ENCODE measurements around the gene CELA1. TPM values are rescaled to one million over a fixed set of nuclear protein-coding genes. Genes with fewer than 3 reads are reported as not detected.
A peak's percentile ranks its signal among the peaks of the same experiment; 100 is the strongest.

Gene CELA1
- total RNA-seq, 1 experiment from 2014 or later = not detected

- ChIA-PET CTCF (no interaction called here), POLR2A (ENCODE audit: low non-redundant PET) (no interaction called here)
- Histone ChIP-seq H3K4me1 (ENCODE audit: insufficient read depth, low read length, poor library complexity, severe bottlenecking) (no peaks in the 10 kb centered on the region), H3K27me3 (replicated peaks; ENCODE audit: insufficient read depth, low read depth, low read length, poor library complexity) (peaks cover 10% of the 10 kb centered on the region), H3K27ac (ENCODE audit: low read depth, low read length, poor library complexity, severe bottlenecking) (no peak overlapping the region), H3K4me3 (ENCODE audit: low read depth, low read length, poor library complexity, severe bottlenecking) (no peak overlapping the region), H3K36me3 (ENCODE audit: insufficient read depth, low read length, poor library complexity, severe bottlenecking) (no peaks in the 10 kb centered on the region), H3K9me3 (ENCODE audit: low read depth, low read length, poor library complexity, severe bottlenecking) (no peaks in the 10 kb centered on the region)
- BruUV-seq (replicated peaks) = no TSS peak
- intact Hi-C loops (cut with micrococcal nuclease; ENCODE audit: unreplicated experiment) = no loop called here
- TF ChIP-seq CTCF (conservative IDR thresholded peaks at IDR 0.05; ENCODE audit: low read depth, low read length) (no peak), EZH2 (IDR thresholded peaks at IDR 0.05; ENCODE audit: borderline replicate concordance, low read depth, low read length, poor library complexity, severe bottlenecking) (no peak)
- DNase-seq (ENCODE audit: low spot score) = no peak
Observed at GRCh38 chr12:51393676-51394545, 47.4 kb upstream of the CELA1 start.

- CTCF ChIA-PET = no interaction called here
- H3K9me3 ChIP-seq (ENCODE audit: low read depth, low read length, poor library complexity, severe bottlenecking) = no peaks in the 10 kb centered on the region
- intact Hi-C loops (cut with micrococcal nuclease; ENCODE audit: unreplicated experiment) = no loop called here
- no peak overlapping the region for H3K27ac ChIP-seq (ENCODE audit: low read depth, low read length, poor library complexity, severe bottlenecking)
- no peak for DNase-seq (ENCODE audit: low spot score)
- TF ChIP-seq CTCF (conservative IDR thresholded peaks at IDR 0.05; ENCODE audit: low read depth, low read length) (no peak), EZH2 (IDR thresholded peaks at IDR 0.05; ENCODE audit: borderline replicate concordance, low read depth, low read length, poor library complexity, severe bottlenecking) (no peak)
- H3K4me1 ChIP-seq (ENCODE audit: insufficient read depth, low read length, poor library complexity, severe bottlenecking) = no peaks in the 10 kb centered on the region
- BruUV-seq (replicated peaks) = no TSS peak
- peaks cover 10% of the 10 kb centered on the region for H3K27me3 ChIP-seq (replicated peaks; ENCODE audit: insufficient read depth, low read depth, low read length, poor library complexity)
- H3K4me3 ChIP-seq (ENCODE audit: low read depth, low read length, poor library complexity, severe bottlenecking) = no peak overlapping the region
- no peaks in the 10 kb centered on the region for H3K36me3 ChIP-seq (ENCODE audit: insufficient read depth, low read length, poor library complexity, severe bottlenecking)
- POLR2A ChIA-PET (ENCODE audit: low non-redundant PET) = no interaction called here
Observed at GRCh38 chr12:51392556-51393237, 46.2 kb upstream of the CELA1 start.

GRCh38 chr12:51391283-51392123 lies 45.0 kb upstream of the CELA1 start, which contains the start of gene GALNT6:
TSS of gene GALNT6 (minus strand) at chr12:51391406. CDS start at chr12:51379781, 11,625 bp downstream.
- H3K27me3 ChIP-seq (replicated peaks; ENCODE audit: insufficient read depth, low read depth, low read length, poor library complexity) = peaks cover 10% of the 10 kb centered on the region
- H3K4me3 ChIP-seq (ENCODE audit: low read depth, low read length, poor library complexity, severe bottlenecking) = peak within 1 kb of the TSS; percentile 52
- TF ChIP-seq CTCF (conservative IDR thresholded peaks at IDR 0.05; ENCODE audit: low read depth, low read length) = no peak
- no peak for TF ChIP-seq EZH2 (IDR thresholded peaks at IDR 0.05; ENCODE audit: borderline replicate concordance, low read depth, low read length, poor library complexity, severe bottlenecking)
- H3K9me3 ChIP-seq (ENCODE audit: low read depth, low read length, poor library complexity, severe bottlenecking) = no peaks in the 10 kb centered on the region
- intact Hi-C loops (cut with micrococcal nuclease; ENCODE audit: unreplicated experiment) = no loop called here
- H3K27ac ChIP-seq (ENCODE audit: low read depth, low read length, poor library complexity, severe bottlenecking) = no peak within 1 kb of the TSS
- DNase-seq (ENCODE audit: low spot score) = no peak
- H3K4me1 ChIP-seq (ENCODE audit: insufficient read depth, low read length, poor library complexity, severe bottlenecking) = no peaks in the 10 kb centered on the region
- POLR2A ChIA-PET (ENCODE audit: low non-redundant PET) = no interaction called here
- no peaks in the 10 kb centered on the region for H3K36me3 ChIP-seq (ENCODE audit: insufficient read depth, low read length, poor library complexity, severe bottlenecking)
- BruUV-seq (replicated peaks) = no TSS peak
- CTCF ChIA-PET = no interaction called here
